ENCODE data around the gene YBEY.
"Not testable (repeated sequence)": the region's sequence is repeated elsewhere in the genome, so short reads cannot be mapped to it uniquely, and the experiment has no call there.

YBEY gene

GRCh38 chr21:46285761-46286647 is at the start of gene YBEY:
Gene YBEY, plus strand, starts transcription at chr21:46286342. Its CDS starts 572 bp downstream, at chr21:46286914.
- DNase-seq (ENCODE audit: extremely low read depth in 1 of 2, low read depth in 1 of 2): peak; percentile 79 to 81

- DNase-seq (ENCODE audit: extremely low read depth in 1 of 2, low read depth in 1 of 2): no peak
Observed at GRCh38 chr21:46237474-46237873, 48.7 kb upstream of the YBEY start.

GRCh38 chr21:46239817-46240325 is 46.3 kb upstream of the YBEY start:
- DNase-seq (ENCODE audit: extremely low read depth in 1 of 2, low read depth in 1 of 2): no peak

- DNase-seq (ENCODE audit: extremely low read depth in 1 of 2, low read depth in 1 of 2): not testable (repeated sequence)
Observed at GRCh38 chr21:46241577-46241976, 44.6 kb upstream of the YBEY start.

- DNase-seq (ENCODE audit: extremely low read depth in 1 of 2, low read depth in 1 of 2): no peak
Observed at GRCh38 chr21:46243325-46243724, 42.8 kb upstream of the YBEY start.

- no peak for DNase-seq (ENCODE audit: extremely low read depth in 1 of 2, low read depth in 1 of 2)
Observed at GRCh38 chr21:46243960-46244361, 42.2 kb upstream of the YBEY start.

GRCh38 chr21:46244602-46245001 is 41.5 kb upstream of the YBEY start:
- no peak for DNase-seq (ENCODE audit: extremely low read depth in 1 of 2, low read depth in 1 of 2)

GRCh38 chr21:46245213-46245915 is 40.8 kb upstream of the YBEY start:
- no peak for DNase-seq (ENCODE audit: extremely low read depth in 1 of 2, low read depth in 1 of 2)

GRCh38 chr21:46246345-46246744 is 39.8 kb upstream of the YBEY start:
- no peak for DNase-seq (ENCODE audit: extremely low read depth in 1 of 2, low read depth in 1 of 2)

GRCh38 chr21:46247699-46248421 is 38.3 kb upstream of the YBEY start:
- DNase-seq (ENCODE audit: extremely low read depth in 1 of 2, low read depth in 1 of 2): no peak

GRCh38 chr21:46248422-46248782 is 37.7 kb upstream of the YBEY start:
- no peak for DNase-seq (ENCODE audit: extremely low read depth in 1 of 2, low read depth in 1 of 2)

- no peak for DNase-seq (ENCODE audit: extremely low read depth in 1 of 2, low read depth in 1 of 2)
Observed at GRCh38 chr21:46248827-46249226, 37.3 kb upstream of the YBEY start.

- no peak for DNase-seq (ENCODE audit: extremely low read depth in 1 of 2, low read depth in 1 of 2)
Observed at GRCh38 chr21:46250146-46250725, 35.9 kb upstream of the YBEY start.

- no peak for DNase-seq (ENCODE audit: extremely low read depth in 1 of 2, low read depth in 1 of 2)
Observed at GRCh38 chr21:46252840-46253239, 33.3 kb upstream of the YBEY start.

GRCh38 chr21:46253610-46254124 is 32.5 kb upstream of the YBEY start:
- peak; percentile 17 to 50 for DNase-seq (ENCODE audit: extremely low read depth in 1 of 2, low read depth in 1 of 2)

GRCh38 chr21:46254208-46254975 is 31.8 kb upstream of the YBEY start:
- no peak for DNase-seq (ENCODE audit: extremely low read depth in 1 of 2, low read depth in 1 of 2)

GRCh38 chr21:46255166-46255565 is 31.0 kb upstream of the YBEY start:
- DNase-seq (ENCODE audit: extremely low read depth in 1 of 2, low read depth in 1 of 2): no peak

GRCh38 chr21:46255758-46256337 is 30.3 kb upstream of the YBEY start:
- DNase-seq (ENCODE audit: extremely low read depth in 1 of 2, low read depth in 1 of 2): no peak

- no peak for DNase-seq (ENCODE audit: extremely low read depth in 1 of 2, low read depth in 1 of 2)
Observed at GRCh38 chr21:46256501-46256994, 29.6 kb upstream of the YBEY start.

All from stimulated activated CD8-positive, alpha-beta memory T cell treated with anti-CD3 and anti-CD28 coated beads, Interleukin-7, amount 100 ng/mL, for 48 hours (primary cell).